GM21576 (cell line): ENCODE measurements around the gene RNPEP.
"Not testable (repeated sequence)": the region's sequence is repeated elsewhere in the genome, so short reads cannot be mapped to it uniquely, and the experiment has no call there.

Source experiments
- ATAC-seq: cut with Tn5 transposase; IDR thresholded peaks from one replicate; pipeline ENCODE4 v1.9.1; 2021; ENCODE audit warnings: mild to moderate bottlenecking, moderate library complexity; ENCODE audit not compliant: unreplicated experiment

RNPEP gene

DNA sequence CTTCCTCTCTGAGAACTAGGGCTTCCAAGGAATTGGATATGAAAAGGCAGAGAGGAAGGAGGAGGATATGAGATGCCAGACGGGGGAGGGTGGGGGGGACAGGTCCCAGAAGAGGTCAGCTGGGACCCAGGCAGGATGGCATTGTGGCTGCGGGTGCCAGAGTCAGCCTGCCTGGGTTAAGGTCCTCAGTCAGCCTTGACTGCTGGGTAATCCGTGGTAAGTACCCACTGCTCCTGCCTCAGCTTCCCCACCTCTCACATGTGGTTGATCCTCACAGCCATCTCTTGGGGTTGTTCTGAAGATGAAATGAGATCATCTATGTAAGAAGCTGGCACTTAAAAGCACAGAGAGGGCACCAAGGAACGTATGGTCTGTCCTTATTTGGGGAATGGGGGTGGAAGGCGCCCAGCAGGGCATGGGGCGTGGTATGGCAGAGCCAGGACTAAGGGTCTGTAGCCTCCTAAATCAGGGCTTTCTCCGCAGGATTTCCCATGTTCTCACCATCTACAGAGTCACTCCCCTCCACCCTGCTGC lies 51.8 kb downstream of the RNPEP start:
- ATAC-seq = no peak

DNA sequence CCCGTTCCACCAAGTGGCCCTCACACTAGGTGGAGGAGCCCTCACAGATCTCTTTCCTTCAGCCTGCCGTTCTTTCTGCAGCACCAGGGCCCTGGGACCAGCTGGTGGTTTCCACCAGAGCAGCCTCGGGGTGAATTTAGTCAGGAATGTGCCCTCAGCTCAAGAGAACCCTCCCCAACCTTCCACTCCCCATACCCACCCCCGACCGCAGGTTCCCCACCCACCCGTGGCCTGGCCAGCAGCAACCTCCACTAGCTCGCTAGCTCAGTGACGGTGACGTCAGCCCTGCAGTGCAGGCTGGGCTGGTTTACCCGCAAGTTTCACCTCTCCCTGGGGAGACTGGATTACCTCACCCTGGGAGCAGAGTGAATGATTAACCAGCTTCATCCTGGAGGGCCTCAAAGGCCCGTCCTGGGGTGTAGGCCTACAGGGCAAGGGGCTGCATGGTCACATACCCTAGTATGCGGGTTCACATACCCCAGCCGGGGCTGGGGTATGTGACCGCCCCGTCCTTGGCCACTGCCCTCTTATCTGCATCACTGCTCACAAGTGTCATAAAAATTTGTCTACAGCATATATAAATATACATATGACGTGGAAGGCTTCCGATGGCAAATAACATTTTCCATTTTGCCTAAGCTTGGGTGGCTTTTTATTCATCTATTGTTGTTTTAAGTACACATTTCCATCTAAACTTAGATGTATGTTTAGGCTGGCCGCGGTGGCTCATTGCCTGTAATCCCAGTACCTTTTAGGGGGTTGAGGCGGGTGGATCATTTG lies 52.4 kb downstream of the RNPEP start:
- ATAC-seq = no peak

DNA sequence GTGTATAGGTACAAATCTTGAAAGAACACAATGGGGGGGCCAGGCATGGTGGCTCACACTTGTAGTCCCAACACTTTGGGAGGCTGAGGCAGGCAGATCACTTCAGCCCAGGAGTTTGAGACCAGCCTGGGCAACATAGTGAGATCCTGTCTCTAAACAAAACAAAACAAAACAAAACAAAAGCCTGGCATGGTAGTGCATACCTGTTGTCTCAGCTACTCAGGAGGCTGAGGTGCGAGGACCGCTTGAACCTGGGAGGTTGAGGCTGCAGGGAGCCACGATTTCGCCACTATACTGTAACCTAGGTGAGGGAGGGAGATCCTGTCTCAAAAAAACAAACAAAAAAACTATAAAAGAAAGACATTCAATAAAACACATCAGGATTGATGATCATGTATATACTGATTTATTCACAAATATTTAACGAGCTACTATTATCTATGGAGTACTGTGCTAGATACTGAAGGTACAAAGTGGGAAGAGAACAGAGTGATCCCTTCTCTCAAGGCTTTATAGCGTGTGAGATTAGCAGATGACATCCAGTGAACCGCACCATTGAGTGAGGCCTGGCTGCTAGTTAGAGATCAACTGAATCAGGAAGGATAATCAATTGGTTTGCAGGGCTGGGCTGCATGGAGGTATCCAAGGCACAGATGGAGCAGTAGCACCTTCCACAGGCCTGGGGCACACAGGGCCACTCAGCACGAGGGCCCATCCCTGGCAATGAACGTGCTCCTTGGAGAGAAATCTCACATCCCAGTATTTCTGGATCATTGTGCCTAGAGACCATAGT lies 54.3 kb downstream of the RNPEP start:
- ATAC-seq = no peak

DNA sequence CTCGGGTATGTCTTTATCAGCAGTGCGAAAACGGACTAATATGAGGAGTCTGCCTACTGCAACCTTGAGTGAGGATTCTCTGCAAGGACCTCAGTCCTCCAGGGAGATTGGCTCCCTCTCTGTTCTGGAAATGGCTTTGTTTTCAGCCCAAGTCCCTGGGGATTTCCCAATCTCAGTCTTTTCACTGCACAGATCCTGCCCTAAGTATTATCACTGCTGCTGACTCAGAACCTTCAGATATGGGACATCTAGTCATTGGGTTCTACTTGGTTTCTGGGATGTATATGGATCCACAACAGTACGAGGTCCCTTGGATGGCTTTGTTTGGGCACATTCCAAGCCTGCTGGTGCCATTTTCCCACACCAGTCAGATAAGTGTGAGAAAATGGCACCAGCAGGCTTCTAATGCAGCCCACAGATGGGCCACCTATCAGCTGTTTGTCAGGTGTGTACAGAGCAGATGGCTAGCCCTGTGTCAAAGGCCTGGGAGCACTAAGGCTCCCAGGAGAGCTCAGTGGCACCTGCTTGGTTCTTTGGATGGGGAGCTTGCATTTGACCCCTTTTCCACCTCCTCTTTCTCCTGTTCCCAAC lies 55.4 kb downstream of the RNPEP start:
- no peak for ATAC-seq

DNA sequence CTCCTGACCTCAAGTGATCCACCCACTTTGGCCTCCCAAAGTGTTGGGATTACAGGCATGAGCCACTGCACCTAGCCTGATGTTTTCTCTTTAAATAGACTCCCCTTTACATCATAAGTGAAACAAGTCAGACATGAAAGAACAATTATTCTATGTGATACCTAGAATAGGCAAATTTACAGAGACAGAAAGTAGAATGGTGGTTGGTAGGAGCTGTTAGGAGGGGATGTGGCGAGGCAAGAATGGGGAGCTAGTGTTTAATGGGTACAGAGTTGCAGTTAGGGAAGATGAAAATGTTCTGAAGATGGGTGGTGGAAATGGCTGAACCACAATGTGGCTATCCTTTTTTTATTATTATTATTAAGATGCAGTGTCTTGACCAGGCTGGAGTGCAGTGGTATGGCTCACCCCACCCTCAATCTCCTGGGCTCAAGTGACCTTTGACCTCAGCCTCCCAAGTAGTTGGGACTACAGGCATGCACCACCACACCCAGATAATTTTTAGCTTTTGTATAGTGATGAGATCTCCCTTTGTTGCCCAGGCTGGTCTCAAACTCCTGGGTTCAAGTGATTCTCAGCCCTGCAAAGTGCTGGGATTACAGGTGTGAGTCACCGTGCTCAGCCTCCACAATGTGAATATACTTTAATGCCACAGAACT lies 56.4 kb downstream of the RNPEP start:
- ATAC-seq = no peak

DNA sequence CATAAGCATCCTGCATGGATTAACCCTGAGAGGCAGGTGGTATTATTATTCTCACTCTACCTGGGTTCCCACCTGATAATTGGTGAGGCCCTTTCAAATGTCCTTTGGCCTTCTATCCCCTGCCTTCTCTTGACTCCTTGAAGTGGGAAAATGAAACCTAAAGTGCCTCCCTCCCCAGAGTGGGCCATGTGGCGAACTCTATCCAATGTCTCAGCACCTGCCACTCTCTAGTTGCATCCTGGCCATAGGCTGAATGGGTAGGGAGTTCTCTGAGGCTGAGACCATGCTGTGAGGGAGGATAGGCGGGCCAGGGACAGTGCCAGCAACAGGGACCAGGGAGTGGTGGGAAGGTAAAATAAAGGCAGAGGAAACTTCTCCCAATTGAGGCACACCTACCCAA lies 63.3 kb downstream of the RNPEP start:
- no peak for ATAC-seq

DNA sequence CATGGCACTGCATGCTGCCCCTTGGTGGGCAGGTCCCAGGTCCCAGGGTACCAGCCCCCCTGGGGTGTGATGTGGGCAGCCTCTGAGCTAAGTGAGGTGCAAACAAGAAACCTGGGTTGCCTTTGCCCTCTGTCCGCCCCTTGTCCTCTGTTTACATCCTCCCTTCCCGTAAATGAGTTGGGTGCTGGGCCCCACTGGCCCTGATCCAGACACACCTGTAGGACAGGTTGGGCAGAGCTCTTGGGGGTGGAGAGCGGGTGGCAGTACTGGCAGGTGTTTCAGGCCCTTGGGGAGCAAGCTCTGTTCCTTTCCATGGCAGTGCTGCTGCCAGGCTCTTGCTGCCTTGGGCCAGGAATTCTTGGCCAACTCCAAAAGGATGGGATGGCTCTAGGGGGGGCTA lies 63.8 kb downstream of the RNPEP start:
- no peak for ATAC-seq

DNA sequence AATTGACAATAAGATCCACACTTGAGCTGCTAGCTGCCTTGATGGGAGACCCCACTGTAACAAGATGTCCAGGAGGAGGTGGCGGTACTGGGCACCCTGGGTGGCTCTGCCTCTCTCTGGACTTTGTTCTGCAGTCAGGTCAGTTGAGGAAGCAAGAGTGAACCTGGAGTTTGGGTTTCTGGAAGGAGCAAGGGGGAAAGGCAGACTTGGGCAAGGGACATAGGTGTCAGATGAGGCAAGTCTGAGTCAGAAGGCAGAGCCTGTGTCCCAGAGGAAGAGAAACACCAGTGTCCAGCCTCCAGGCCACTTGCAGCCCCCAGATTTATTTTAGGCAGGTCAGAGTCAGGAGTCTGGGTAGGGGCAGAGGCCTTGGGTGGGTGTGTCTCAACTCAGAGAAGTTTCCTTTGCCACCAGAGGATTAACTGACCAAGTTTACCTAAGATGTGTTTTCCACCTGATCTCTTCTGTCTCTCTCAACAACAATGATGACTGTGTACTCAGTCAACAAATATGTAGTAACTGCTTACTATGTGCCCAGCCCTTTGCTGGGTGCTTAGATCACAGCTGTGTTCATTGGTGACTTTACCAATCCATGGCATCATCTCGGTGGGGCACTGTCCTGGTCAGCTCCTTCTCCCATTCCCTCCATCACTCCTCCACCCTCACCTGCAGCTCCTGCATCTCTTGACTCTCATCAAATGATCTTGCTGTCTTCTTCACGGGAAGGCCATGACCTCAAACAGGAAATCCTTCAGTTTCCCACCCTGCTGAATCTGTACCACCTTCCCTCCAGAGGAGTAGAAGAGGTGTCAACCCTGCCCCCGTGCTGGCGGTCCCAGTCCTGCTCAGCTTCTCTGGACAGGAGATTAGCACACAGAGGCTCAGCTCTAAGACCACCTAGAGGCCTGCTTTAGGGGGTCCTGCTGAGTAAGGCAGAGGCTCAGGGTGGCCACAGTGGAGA lies 64.6 kb downstream of the RNPEP start:
- ATAC-seq = no peak

DNA sequence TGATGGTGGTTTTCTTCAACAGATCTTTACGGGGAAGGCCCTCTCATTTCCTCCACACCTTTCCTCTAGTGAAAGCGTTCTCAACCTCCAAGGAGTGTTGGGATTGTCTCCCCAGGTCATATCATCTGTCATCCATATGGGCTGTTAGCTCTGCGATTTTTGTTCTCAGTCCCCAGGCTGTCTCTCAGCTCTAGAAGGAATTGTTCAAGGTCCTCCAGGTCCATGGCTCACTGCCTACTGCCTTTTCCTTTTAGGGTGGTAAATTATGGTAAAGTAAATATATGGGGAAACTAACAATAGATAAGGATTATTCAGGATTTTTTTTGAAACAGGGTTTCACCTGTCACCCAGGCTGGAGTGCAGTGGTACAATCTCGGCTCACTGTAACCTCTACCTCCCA lies 65.5 kb downstream of the RNPEP start:
- no peak for ATAC-seq

DNA sequence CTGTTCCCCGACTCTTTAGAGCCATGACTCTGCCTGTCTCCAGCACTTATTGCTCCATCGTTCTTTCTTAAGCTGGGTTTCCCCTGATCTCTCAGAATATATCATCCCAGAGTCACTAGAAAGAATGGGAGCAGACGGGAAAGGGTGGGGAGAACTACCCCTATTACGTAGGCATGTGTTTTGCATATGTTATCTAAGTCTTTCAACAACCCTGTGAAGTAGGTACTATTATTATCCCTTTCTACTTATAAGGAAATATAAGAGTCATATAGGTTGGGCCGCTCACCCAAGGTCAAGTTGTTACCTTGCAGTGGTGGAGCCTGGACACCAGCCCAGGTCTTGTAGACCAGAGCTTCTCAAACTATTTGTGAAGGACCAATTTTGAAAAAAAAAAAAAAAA lies 66.7 kb downstream of the RNPEP start:
- no peak for ATAC-seq

DNA sequence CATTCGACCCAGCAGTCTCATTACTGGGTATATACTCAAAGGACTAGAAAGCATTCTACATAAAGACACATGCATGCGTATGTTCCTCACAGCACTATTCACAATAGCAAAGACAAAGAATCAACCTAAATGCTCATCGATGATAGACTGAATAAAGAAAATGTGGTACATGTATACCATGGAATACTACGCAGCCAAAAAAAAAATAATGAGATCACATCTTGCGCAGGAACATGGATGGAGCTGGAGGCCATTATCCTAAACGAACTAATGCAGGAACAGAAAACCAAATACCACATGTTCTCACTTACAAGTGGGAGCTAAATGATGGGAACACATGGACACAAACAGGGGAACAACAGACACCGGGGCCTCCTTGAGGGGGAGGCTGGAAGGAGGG lies 71.6 kb downstream of the RNPEP start:
- no peak for ATAC-seq

DNA sequence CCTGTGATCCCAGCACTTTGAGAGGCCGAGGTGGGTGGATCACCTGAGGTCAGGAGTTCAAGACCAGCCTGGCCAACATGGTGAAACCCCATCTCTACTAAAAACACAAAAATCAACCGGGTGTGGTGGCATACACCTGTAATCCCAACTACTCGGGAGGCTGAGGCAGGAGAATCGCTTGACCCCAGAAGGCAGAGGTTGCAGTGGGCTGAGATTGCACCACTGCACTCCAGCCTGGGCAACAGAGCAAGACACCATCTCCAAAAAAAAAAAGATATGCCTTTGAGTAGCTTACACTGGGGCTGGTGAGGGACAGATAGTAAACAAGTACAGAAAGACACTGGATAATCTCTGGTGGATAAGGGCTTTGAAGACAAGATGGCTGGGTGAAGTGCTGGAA lies 72.2 kb downstream of the RNPEP start:
- ATAC-seq = not testable (repeated sequence)
